ENCODE results near the gene CERS2. TPM values are rescaled to one million over a fixed set of nuclear protein-coding genes. Genes with fewer than 3 reads are reported as not detected.

Gene CERS2
- total and polyA plus RNA-seq, 8 donors, result 75.0 to 155 (median 106) TPM

DNA sequence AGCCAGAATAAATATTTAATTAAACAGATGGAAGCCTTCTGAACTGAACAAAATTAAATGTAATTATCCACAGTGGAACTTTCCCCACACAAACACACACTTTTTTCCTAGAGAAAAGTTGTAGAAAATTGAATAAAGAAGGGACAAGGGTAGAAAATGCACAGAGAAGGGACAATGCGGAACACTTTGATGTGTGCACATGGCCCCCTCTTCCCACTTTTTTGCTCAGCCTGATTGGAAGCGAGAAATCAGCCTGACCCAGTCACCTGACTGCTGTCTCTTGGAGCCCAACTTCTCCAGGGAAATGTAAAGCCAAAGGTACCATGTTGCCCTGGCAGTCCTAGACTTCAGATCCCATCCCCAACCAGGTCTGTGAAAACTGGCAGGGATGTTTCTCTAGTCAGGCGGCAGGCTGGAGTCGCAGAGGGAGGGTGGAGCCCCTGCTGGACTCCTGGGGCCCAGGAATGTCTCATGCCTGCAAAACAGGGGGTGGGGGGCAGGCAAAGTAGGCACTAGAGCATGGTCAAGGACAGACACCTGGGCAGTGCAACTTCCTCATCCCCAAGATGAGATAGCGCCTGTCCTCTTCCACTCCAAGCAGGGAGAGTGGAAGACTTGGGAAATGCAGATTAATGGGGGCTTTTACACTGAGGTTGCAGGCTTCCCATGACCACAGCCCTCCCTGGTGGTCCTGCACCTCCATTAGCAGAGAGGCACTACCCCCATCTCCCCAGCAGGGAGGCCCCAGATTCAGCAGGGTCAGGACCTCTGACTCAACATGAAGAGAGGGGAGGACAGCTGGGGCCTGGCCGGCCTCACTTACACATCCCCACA, 2.8 kb downstream of the CERS2 start:
- DNase-seq, result peak in 3 of 6 donors; percentile 26 to 39 (median 38)
- Histone ChIP-seq H3K9me3 (no peaks in the 10 kb centered on the region), H3K4me1 (peaks cover 16 to 38% (median 23%) of the 10 kb centered on the region in 3 donors), H3K27ac (peak overlapping the region; percentile 18 to 91 (median 58)), H3K36me3 (peaks cover 0 to 21% (median 16%) of the 10 kb centered on the region in 3 donors), H3K27me3 (no peaks in the 10 kb centered on the region), H3K4me3 (peak overlapping the region in 2 of 4 donors; percentile 14 to 72)
- peak in 1 of 4 donors; percentile 9 for ATAC-seq
- no peak for TF ChIP-seq CTCF (IDR thresholded peaks at IDR 0.05)
- no peak for FAIRE-seq
- 56 to 58% methylated on average over 6 of the region's 6 CpGs for WGBS, 2 donors
- intact Hi-C loops (cut with DNase I), result no loop called here

DNA sequence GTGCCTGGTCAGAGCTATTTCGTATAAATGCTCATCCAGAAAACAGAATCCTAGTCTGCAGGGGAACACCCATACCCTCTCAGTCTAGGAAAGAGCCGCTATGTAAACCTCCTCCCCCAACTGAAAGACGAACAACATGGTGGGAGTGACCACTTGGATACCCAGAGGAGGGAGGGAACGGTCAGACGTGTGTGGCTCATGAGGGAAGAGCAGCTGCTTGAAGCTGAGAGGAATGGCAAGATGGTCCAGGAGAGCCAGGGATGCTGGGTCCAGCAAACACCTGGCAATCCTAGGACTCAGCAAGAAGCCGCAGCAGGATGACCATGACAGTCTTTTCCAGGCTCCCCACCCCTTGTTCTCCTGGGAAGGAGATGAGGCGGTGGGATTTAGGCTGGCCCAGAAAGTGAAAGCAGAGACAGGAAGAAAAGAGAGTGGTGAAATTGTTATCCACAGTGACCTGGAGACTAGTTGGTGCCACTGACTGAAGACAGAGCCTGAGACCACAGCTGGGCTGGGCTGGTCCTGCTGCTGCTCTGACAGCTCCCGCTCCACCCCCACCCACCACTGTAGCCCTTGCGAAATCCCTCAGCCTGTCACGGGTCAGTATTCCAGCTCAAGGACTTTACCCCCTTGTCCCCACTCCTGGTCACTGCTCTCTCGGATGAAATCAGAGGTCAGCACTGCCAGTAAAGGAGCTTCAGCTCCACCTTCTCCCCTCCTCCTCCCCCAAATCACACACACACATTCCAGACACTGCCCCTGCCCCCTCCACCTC, 3.6 kb downstream of the CERS2 start:
- WGBS, 2 donors, result 24 to 26% methylated on average over 11 of the region's 11 CpGs
- Histone ChIP-seq H3K4me1 (peaks cover 16 to 38% (median 23%) of the 10 kb centered on the region in 3 donors), H3K27ac (peak overlapping the region; percentile 28 to 91 (median 63)), H3K4me3 (peak overlapping the region in 2 of 4 donors; percentile 14 to 72), H3K27me3 (no peaks in the 10 kb centered on the region), H3K36me3 (peaks cover 0 to 29% (median 23%) of the 10 kb centered on the region in 3 donors), H3K9me3 (no peaks in the 10 kb centered on the region)
- intact Hi-C loops (cut with DNase I), result no loop called here
- FAIRE-seq (no peak), ATAC-seq (peak; percentile 57 to 80 (median 76)), DNase-seq (peak; percentile 72 to 90 (median 85))
- no peak for TF ChIP-seq CTCF (IDR thresholded peaks at IDR 0.05)

GRCh38 chr1:150969626-150970025, 5.0 kb downstream of the CERS2 start:
- peak overlapping the region in 2 of 4 donors; percentile 13 to 29 for H3K27ac ChIP-seq
- DNase-seq (no peak), FAIRE-seq (no peak), ATAC-seq (no peak)
- TF ChIP-seq CTCF (IDR thresholded peaks at IDR 0.05), result no peak
- WGBS, 2 donors, result 74 to 81% methylated on average over 3 of the region's 3 CpGs
- H3K4me1 ChIP-seq, result peaks cover 16 to 35% (median 23%) of the 10 kb centered on the region in 3 donors
- H3K36me3 ChIP-seq, result peaks cover 0 to 42% (median 34%) of the 10 kb centered on the region in 3 donors
- no peaks in the 10 kb centered on the region for H3K27me3 ChIP-seq
- H3K9me3 ChIP-seq, result no peaks in the 10 kb centered on the region
- no peak overlapping the region for H3K4me3 ChIP-seq
- intact Hi-C loops (cut with DNase I), result no loop called here

- Histone ChIP-seq H3K4me3 (no peak overlapping the region), H3K36me3 (peaks cover 0 to 51% (median 43%) of the 10 kb centered on the region in 3 donors), H3K27ac (no peak overlapping the region), H3K4me1 (peaks cover 16 to 35% (median 23%) of the 10 kb centered on the region in 3 donors), H3K27me3 (no peaks in the 10 kb centered on the region), H3K9me3 (no peaks in the 10 kb centered on the region)
- intact Hi-C loops (cut with DNase I), result no loop called here
- DNase-seq (no peak), FAIRE-seq (no peak), ATAC-seq (no peak)
- TF ChIP-seq CTCF (IDR thresholded peaks at IDR 0.05), result no peak
- 88 to 92% methylated on average over 4 of the region's 4 CpGs for WGBS, 2 donors
These were observed 6.1 kb downstream of the CERS2 start for GRCh38 chr1:150968491-150968890.

Measured in pancreas (tissue), 10 donors.